Activated CD8-positive, alpha-beta memory T cell treated with anti-CD3 and anti-CD28 coated beads, Interleukin-2, amount 50 U/mL, for 48 hours (primary cell): ENCODE data around the gene ACTR3C.
A peak's percentile ranks its signal among the peaks of the same experiment; 100 is the strongest.
"Not testable (repeated sequence)": the region's sequence is repeated elsewhere in the genome, so short reads cannot be mapped to it uniquely, and the experiment has no call there.

Experiments used
- DNase-seq: peaks from one replicate; pipeline ENCODE4 v3.0.0-alpha.2; 2020

Gene ACTR3C

GRCh38 chr7:150334108-150334507, 10.8 kb upstream of the ACTR3C start:
- DNase-seq: no peak

- no peak for DNase-seq
Measured at GRCh38 chr7:150333659-150334058, 10.3 kb upstream of the ACTR3C start.

GRCh38 chr7:150332852-150333635, 9.7 kb upstream of the ACTR3C start:
- no peak for DNase-seq

- no peak for DNase-seq
Measured at GRCh38 chr7:150330211-150330885, 7.0 kb upstream of the ACTR3C start.

- no peak for DNase-seq
Measured at GRCh38 chr7:150329331-150330120, 6.2 kb upstream of the ACTR3C start.

GRCh38 chr7:150327308-150327707, 4.0 kb upstream of the ACTR3C start:
- DNase-seq: no peak

- DNase-seq: no peak
Measured at GRCh38 chr7:150326657-150327268, 3.4 kb upstream of the ACTR3C start.

- DNase-seq: no peak
Measured at GRCh38 chr7:150325901-150326300, 2.6 kb upstream of the ACTR3C start.

GRCh38 chr7:150325110-150325611, 1.8 kb upstream of the ACTR3C start:
- DNase-seq: no peak

GRCh38 chr7:150324373-150324961, 1.1 kb upstream of the ACTR3C start:
- peak; percentile 53 for DNase-seq

- no peak for DNase-seq
Measured at GRCh38 chr7:150323682-150324372, 482 bp upstream of the ACTR3C start.

- DNase-seq: peak; percentile 78
Measured at GRCh38 chr7:150322114-150322832, 1.1 kb downstream of the ACTR3C start.

- DNase-seq: peak; percentile 60
Measured at GRCh38 chr7:150321788-150322113, 1.6 kb downstream of the ACTR3C start.

GRCh38 chr7:150317748-150318444, 5.4 kb downstream of the ACTR3C start:
- no peak for DNase-seq

GRCh38 chr7:150316987-150317386, 6.4 kb downstream of the ACTR3C start:
- not testable (repeated sequence) for DNase-seq

GRCh38 chr7:150314639-150315239, 8.6 kb downstream of the ACTR3C start:
- no peak for DNase-seq

GRCh38 chr7:150313870-150314269, 9.5 kb downstream of the ACTR3C start:
- no peak for DNase-seq

GRCh38 chr7:150313367-150313809, 10.0 kb downstream of the ACTR3C start:
- DNase-seq: no peak

GRCh38 chr7:150312649-150313366, 10.5 kb downstream of the ACTR3C start:
- not testable (repeated sequence) for DNase-seq
